Effector CD4-positive, alpha-beta T cell (primary cell): ENCODE results near the gene DIS3L.
"Not testable (repeated sequence)": the region's sequence is repeated elsewhere in the genome, so short reads cannot be mapped to it uniquely, and the experiment has no call there.

Source experiments
- DNase-seq: peaks from one replicate; pipeline ENCODE4 v3.0.0-alpha.2; 2020

Gene DIS3L

DNA sequence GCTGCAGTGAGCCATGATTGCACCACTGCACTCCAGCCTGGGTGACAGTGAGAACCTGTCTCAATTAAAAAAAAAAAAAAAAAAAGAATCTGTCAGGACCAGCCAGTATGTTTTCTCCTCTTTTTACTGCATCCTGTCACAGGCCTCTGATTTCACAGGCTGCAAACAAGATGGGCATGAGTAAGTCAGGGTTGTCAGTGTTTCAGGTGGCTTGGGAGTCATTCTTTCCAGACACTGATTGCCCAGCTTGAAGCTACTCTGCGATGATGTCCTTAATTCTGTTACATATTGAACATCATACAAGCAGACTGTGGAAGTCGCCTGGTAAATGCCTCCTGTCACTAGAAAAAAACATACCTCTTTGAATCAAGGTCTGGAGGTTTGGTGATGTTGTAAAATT, 18.8 kb downstream of the DIS3L start:
- DNase-seq: no peak

DNA sequence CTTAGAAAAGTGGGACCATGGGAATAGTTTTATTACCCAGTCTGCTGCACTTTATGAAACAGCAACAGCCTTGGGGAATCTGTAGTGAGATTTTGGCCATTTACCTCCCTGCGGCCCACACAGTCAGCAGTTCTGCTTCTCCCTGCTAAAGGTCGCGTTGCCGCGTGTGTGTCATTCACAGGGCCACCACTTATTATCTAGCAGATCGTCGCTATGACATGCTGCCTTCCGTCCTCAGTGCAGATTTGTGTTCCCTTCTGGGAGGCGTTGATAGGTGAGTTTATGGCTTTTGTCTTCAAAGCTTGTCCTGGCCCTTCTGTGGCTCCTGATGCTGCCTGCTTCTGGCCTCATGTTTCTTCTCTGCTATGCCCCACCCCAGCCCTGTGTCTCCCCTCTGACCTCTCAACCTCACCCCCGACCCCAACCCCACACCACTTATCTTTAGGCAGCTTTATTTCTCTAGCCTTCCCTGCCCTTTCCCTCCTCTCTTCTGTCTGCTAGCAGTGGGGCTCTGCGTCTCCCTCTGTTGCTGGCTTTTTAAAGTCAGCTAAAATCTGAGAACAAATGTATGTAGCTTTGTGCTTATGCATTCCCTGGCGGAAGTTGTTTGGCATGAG, 30.1 kb downstream of the DIS3L start:
- no peak for DNase-seq

DNA sequence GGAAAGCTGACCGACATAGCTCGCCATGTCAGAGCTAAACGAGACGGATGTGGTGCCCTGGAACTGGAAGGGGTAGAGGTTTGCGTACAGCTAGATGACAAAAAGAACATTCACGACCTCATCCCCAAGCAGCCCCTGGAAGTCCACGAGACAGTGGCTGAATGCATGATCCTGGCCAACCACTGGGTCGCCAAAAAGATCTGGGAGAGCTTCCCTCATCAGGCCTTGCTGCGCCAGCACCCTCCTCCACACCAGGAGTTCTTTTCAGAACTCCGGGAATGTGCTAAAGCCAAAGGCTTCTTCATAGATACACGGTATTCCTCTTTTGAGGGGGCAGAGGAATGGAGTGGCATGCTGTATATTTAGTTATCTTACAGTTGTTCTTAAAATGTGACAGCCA, 32.7 kb downstream of the DIS3L start:
- DNase-seq: no peak

DNA sequence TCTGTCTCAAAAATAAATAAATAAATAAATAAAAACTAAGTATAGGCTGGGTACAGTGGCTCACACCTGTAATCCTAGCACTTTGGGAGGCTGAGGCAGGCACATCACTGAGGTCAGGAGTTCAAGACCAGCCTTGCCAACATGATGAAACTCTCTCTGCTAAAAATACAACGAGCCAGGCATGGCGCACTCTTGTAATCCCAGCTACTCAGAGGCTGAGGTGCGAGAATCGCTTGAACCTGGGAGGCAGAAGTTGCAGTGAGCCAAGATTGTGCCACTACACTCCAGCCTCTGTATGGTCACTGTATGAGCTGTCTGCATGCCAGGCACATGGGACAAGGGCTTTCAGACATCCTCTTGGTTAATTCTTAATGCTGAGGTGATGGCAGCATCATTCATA, 34.4 kb downstream of the DIS3L start:
- DNase-seq: no peak

DNA sequence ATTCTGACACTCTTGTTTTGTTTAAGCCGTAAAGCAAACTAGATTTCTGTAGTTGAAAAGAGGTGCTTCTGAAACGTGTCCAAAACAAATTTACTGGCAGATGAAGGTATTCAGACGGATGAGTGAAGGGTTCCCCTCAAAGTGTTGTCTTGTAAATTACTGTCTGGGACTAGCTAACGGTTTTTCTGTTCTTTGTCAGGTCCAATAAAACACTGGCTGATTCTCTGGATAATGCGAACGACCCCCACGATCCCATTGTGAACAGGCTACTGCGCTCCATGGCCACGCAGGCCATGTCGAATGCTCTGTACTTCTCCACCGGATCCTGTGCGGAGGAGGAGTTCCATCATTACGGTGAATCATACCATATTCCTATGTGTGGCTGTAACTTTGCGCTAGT, 35.4 kb downstream of the DIS3L start:
- DNase-seq: no peak

DNA sequence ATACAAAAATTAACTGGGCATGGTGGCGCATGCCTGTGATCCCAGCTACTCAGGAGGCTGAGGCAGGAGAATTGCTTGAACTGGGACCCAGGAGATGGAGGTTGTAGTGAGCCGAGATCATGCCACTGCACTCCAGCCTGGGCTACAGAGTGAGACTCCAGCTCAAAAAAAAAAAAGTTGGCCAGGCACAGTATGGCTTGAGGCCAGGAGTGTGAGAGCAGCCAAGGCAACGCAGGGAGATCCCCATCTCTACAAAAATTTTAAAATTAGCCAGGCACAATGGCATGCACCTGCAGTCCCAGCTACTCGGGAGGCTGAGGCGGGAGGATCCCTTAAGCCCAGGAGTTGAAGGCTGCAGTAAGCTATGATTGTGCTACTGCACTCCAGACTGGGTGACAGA, 55.2 kb downstream of the DIS3L start:
- not testable (repeated sequence) for DNase-seq

DNA sequence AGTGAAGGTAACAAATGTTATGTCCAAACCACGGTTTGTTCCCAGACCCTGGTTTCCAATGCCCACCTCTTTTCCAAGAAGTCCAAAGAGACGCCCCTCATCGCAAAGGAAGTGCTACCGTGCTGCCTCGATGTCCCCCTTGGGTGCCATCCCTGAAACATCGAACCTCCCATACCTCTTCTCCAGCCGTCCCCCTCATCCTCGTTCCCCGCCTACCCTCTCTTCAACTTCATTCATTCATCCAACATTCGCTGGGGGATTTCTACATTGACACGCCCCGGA, 62.6 kb downstream of the DIS3L start:
- DNase-seq: no peak

DNA sequence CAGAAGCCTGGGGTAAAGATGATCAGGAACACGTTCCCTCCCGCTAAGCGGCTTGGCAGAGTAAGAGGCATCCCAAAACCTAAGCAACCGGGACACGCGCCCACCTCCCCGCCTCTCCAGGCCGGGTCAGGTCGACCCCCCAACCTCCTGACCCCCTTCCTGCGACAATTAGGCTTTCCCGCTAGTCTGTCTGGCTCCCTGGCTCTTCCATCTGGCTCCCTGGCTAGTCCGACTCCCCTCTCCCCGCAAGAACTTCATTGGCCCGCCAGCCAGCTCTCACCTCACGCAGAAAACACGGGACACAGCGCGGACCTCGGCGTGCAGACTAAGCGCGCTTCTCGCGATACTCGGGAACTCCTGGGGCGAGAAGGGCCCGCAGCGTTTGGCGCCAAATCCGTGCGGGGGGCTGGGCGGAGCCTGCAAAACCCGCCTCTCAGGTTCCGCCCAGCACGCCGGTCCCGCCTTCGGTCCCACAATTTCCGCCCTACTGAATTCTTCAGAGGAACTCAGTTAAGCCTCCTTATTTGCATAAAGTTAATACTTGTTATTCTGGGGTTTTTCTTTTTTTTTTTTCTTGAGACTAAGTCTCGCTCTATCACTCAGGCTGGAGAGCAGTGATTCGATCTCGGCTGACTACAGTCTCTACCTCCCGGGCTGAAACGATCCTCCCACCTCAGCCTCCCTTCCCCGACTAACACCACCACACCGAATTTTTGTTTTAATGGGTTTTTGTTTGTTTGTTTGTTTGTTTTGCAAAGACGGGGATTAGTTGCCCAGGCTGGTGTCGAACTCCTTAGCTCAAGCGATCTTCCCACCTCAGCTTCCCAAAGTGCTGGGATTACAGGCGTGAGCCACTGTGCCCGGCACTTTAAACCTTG, 63.2 kb downstream of the DIS3L start, which contains the start of gene TIPIN:
TIPIN (minus strand) TSS at position 327 of the 878 bp plus-strand sequence. CDS start 3,738 bp downstream, outside the sequence.
- DNase-seq: peak; percentile 98

DNA sequence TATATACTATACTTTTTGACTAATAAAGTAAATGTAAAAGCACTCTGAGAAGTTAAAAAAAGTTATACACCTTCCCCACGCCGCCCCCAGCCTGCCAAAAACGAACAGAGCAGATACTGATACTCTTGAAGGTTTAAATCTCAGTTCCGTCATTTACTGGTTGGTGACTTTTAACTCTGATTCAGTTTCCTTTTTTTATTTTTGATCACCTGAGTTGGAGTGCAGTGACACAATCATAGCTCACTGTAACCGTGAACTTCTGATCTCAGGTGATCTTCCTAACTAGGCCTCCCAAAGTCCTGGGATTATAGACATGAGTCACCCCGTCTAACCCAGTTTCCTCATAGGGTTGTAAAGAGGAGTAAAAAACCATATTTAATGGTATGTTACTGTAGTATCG, 66.4 kb downstream of the DIS3L start:
- no peak for DNase-seq

DNA sequence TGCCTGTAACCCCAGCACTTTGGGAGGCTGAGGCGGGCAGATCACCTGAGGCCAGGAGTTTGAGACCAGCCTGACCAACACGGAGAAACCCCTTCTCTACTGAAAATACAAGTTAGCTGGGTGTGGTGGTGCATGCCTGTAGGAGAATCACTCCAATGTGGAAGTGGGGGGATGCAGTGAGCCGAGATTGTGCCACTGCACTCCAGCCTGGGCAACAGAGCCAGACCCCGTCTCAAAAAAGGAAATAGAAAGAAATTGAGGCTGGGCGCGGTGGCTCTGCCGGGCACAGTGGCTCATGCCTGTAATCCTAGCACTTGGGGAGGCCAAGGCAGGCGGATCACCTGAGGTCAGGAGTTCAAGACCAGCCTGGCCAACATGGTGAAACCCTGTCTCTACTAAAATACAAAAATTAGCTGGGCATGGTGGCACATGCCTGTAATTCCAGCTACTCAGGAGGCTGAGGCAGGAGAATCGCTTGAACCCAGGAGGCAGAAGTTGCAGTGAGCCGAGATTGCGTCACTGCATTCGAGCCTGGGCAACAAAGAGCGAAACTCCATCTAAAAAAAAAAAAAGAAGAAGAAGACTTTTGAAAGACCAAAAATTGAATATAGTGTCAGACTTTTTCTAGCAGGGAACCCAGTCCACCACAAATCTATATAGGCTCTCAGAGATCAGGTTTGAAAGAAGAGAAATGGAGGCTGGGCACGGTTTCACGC, 68.5 kb downstream of the DIS3L start:
- DNase-seq: not testable (repeated sequence)

DNA sequence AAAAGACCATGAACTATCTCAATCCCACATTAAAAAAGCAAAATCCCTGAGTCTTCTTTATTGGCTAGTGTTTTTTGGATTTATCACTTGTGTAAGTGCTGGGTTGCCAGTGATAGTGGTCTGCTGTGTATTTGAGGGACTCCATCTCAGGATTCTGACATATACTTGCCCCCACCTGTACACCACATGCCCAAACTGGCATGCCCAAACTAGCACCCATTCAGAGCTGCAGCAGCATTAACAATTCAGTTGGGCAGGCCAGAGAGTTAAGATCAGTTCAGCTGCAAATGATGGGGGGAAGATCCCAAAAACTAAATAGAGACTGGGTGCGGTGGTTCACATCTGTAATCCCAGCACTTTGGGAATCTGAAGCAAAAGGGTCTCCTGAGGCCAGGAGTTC, 69.4 kb downstream of the DIS3L start:
- DNase-seq: no peak

DNA sequence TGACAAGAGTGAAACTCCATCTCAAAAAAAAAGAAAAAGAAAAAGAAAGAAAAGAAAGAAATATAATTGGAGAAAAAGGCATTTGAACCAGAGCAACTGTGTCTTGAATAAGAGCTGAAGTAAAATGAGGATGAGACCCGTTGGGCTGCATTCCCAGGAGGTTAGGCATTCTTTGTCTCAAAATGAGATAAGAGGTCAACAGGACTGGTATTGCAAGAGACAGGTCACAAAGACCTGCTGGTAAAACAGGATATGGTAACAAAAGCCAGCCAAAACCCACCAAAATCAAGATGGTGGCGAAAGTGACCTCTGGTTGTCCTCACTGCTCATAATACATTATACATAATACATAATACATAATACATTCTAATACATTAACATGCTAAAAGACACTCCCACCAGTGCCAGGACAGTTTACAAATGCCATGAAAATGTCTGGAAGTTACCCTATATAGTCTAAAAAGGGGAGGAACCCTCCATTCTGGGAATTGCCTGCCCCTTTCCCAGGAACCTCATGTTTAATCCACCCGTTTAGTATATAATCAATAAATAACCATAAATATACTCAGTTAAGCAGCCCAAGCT, 71.7 kb downstream of the DIS3L start:
- no peak for DNase-seq

DNA sequence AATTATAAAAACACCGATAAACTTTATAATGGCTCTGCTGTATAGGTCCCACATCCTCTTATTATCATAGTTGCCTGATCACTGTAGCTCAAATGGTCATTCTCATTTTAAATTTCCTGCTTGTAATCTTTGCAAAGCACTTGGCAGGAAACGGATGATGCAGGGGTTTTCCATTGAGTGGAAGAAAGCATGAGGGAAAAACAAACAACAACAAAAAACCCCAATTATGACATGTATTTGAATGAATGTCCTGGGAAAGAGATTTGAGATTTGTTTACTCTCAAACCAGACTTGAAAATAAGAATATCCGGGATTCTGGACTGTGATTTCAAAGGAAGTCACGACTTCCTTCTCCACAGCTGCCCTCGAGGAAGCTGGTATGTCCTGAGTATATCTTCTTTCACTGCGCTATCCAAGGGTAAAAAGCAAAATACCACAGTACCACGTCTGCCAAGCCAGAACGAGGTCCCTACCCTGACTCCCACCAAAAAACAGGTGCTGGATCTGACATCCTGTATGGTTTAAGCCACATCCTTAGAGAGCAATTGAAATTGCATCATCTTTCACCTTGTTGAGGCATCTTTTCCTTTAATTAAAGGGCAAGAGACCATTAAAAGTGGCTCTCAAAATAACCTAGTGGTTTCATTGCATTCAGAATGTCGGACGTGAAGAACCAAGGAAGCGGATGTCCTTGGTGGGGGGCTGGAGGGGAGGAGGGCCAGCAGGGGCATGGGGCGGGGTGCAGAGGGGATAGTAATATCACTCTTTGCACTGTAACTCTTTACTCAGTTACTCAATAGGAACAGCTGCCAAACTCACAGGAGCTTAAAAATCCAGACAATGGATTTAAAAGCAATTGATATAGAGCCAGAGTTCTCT, 76.6 kb downstream of the DIS3L start:
- no peak for DNase-seq

DNA sequence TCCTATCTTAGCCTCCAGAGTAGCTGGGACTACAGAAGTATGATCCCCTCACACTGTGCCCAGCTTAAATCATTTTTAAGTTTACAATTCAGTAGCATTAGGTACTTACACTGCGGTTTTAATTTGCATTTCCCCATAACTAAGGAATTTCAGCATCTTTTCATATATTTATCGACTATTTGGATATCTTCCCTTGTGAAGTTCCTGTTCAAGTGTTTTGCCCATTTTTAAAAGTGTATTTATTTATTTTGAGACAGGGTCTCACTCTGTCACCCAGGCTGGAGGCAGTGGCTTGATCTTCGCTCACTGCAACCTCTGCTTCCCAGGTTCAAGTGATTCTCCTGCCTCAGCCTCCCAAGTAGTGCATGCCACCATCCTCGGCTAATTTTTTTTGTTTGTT, 80.8 kb downstream of the DIS3L start:
- no peak for DNase-seq

DNA sequence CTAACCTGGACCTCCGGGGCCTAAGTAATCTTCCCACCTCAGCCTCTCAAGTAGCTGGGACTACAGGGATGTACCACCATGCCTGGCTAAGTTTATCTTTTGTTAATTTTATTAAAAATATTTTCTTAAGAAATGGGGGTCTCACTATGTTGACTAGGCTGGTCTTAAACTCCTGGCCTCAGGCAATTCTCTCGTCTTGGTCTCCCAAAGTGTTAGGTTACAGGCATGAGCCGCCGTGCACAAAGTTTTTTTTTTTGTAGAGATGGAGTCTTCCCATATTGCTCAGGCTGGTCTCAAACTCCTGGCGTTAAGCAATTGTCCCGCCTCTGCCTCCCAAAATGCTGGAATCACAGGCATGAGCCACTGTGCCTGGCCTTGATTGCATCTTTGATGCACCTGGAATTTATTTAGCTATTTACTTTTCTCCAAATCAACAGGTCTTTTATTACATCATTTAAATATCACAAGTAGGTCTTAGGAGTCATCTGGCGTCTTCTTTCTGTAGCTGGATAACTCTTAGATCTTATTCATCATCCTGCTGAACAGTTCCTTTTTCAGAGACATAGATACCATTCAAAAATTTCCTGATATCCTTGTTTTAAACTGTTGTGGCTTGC, 85.6 kb downstream of the DIS3L start:
- no peak for DNase-seq

DNA sequence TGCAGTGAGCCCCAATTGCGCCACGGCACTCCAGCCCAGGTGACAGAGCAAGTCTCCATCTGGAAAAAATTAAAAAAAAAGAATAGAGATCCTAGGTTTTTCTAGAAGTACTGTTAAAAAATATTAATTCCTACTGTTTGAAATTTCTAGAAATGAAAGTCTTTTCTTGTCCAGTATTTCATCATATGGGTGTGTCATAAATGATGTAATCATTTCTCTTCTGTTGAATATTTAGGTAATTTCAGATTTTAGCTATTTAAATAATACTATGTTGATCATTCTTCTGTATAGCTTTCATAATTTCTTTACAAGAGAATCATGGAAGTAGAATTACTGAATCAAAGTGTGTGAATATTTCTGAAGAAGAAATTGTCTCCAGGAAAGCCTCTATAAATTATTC, 88.0 kb downstream of the DIS3L start:
- not testable (repeated sequence) for DNase-seq
